Glomerular visceral epithelial cell (primary cell): ENCODE measurements around the gene GKN2.
"Not testable (repeated sequence)": the region's sequence is repeated elsewhere in the genome, so short reads cannot be mapped to it uniquely, and the experiment has no call there.

Source experiments
- DNase-seq: peaks from one replicate; pipeline ENCODE4 v3.0.0-alpha.2; 2016; ENCODE audit errors: extremely low spot score

The GKN2 gene

GRCh38 chr2:68961380-68961779 lies 8.7 kb upstream of the GKN2 start:
- DNase-seq = no peak

- DNase-seq = no peak
These were observed 6.3 kb upstream of the GKN2 start for GRCh38 chr2:68959001-68959400.

GRCh38 chr2:68955432-68955831 lies 2.7 kb upstream of the GKN2 start:
- DNase-seq = not testable (repeated sequence)

GRCh38 chr2:68951899-68952298 lies 794 bp downstream of the GKN2 start:
- no peak for DNase-seq

GRCh38 chr2:68948710-68949109 lies 4.0 kb downstream of the GKN2 start:
- DNase-seq = no peak

GRCh38 chr2:68946117-68946516 lies 6.6 kb downstream of the GKN2 start:
- no peak for DNase-seq

GRCh38 chr2:68943581-68944568 lies 8.8 kb downstream of the GKN2 start:
- DNase-seq = peak; percentile 71

- no peak for DNase-seq
These were observed 9.9 kb downstream of the GKN2 start for GRCh38 chr2:68942827-68943226.

GRCh38 chr2:68940369-68940768 lies 12.3 kb downstream of the GKN2 start:
- no peak for DNase-seq

- DNase-seq = no peak
These were observed 12.7 kb downstream of the GKN2 start for GRCh38 chr2:68939962-68940361.

- no peak for DNase-seq
These were observed 13.8 kb downstream of the GKN2 start for GRCh38 chr2:68938938-68939337.

GRCh38 chr2:68937346-68938055 lies 15.2 kb downstream of the GKN2 start:
- DNase-seq = no peak

- DNase-seq = no peak
These were observed 15.8 kb downstream of the GKN2 start for GRCh38 chr2:68936889-68937288.

GRCh38 chr2:68936427-68936826 lies 16.3 kb downstream of the GKN2 start:
- peak; percentile 72 for DNase-seq

- DNase-seq = no peak
These were observed 17.2 kb downstream of the GKN2 start for GRCh38 chr2:68935471-68935870.

- DNase-seq = no peak
These were observed 18.7 kb downstream of the GKN2 start for GRCh38 chr2:68934021-68934420.

GRCh38 chr2:68932402-68932801 lies 20.3 kb downstream of the GKN2 start:
- no peak for DNase-seq

GRCh38 chr2:68931799-68932198 lies 20.9 kb downstream of the GKN2 start:
- no peak for DNase-seq

- DNase-seq = no peak
These were observed 21.5 kb downstream of the GKN2 start for GRCh38 chr2:68931149-68931711.

- peak; percentile 49 for DNase-seq
These were observed 25.9 kb downstream of the GKN2 start for GRCh38 chr2:68926796-68927195.

- DNase-seq = peak; percentile 47
These were observed 27.3 kb downstream of the GKN2 start for GRCh38 chr2:68925295-68925896.

GRCh38 chr2:68921646-68922045 lies 31.0 kb downstream of the GKN2 start:
- no peak for DNase-seq
